ENCODE data around the gene TCF4. TPM values are rescaled to one million over a fixed set of nuclear protein-coding genes. Genes with fewer than 3 reads are reported as not detected.

Gene TCF4
- polyA plus RNA-seq, 1 experiment = 47.3 TPM

GRCh38 chr18:55336438-55337100 is 251.4 kb downstream of the TCF4 start:
- CTCF ChIA-PET = interaction anchor here (3.0 kb wide), 1 partner anchor 102 kb away, joined by 7 read pairs; no protein-coding TSS in a partner anchor
- no peaks in the 10 kb centered on the region for H3K9me3 ChIP-seq (ENCODE audit: control insufficient read depth, insufficient read depth, low read length)
- POLR2A ChIA-PET = no interaction called here
- no peak for TF ChIP-seq CTCF (IDR thresholded peaks at IDR 0.05; ENCODE audit: low read depth, low read length)
- no peak for DNase-seq (ENCODE audit: low read depth, low spot score)
- no peaks in the 10 kb centered on the region for H3K27me3 ChIP-seq (ENCODE audit: control insufficient read depth, insufficient read depth, low read length)
- H3K27ac ChIP-seq (ENCODE audit: low read depth, low read length) = no peak overlapping the region
- no peak overlapping the region for H3K4me3 ChIP-seq (ENCODE audit: low read depth, low read length)

GRCh38 chr18:55334875-55335274 is 253.1 kb downstream of the TCF4 start:
- no peak for DNase-seq (ENCODE audit: low read depth, low spot score)
- H3K27me3 ChIP-seq (ENCODE audit: control insufficient read depth, insufficient read depth, low read length) = no peaks in the 10 kb centered on the region
- H3K9me3 ChIP-seq (ENCODE audit: control insufficient read depth, insufficient read depth, low read length) = no peaks in the 10 kb centered on the region
- ChIA-PET POLR2A (no interaction called here), CTCF (interaction anchor here (0.6 to 3.0 kb wide), 6 partner anchors 9 to 243 kb away, joined by 3 to 7 read pairs (median 4); no protein-coding TSS in a partner anchor)
- H3K4me3 ChIP-seq (ENCODE audit: low read depth, low read length) = no peak overlapping the region
- no peak for TF ChIP-seq CTCF (IDR thresholded peaks at IDR 0.05; ENCODE audit: low read depth, low read length)
- H3K27ac ChIP-seq (ENCODE audit: low read depth, low read length) = no peak overlapping the region

- no peak for DNase-seq (ENCODE audit: low read depth, low spot score)
- CTCF ChIA-PET = interaction anchor here (1.0 to 1.8 kb wide), 2 partner anchors 12 to 96 kb away, joined by 3 to 10 read pairs; no protein-coding TSS in a partner anchor
- POLR2A ChIA-PET = no interaction called here
Observed at GRCh38 chr18:55331301-55331700, 256.7 kb downstream of the TCF4 start.

GRCh38 chr18:55328301-55328700 is 259.7 kb downstream of the TCF4 start:
- no peaks in the 10 kb centered on the region for H3K9me3 ChIP-seq (ENCODE audit: control insufficient read depth, insufficient read depth, low read length)
- CTCF ChIA-PET = no interaction called here
- POLR2A ChIA-PET = no interaction called here
- H3K4me3 ChIP-seq (ENCODE audit: low read depth, low read length) = no peak overlapping the region
- no peaks in the 10 kb centered on the region for H3K27me3 ChIP-seq (ENCODE audit: control insufficient read depth, insufficient read depth, low read length)
- no peak for DNase-seq (ENCODE audit: low read depth, low spot score)
- H3K27ac ChIP-seq (ENCODE audit: low read depth, low read length) = no peak overlapping the region
- TF ChIP-seq CTCF (IDR thresholded peaks at IDR 0.05; ENCODE audit: low read depth, low read length) = no peak

More at GRCh38 chr18:55331301-55331700, 256.7 kb downstream of the TCF4 start:
- H3K4me3 ChIP-seq (ENCODE audit: low read depth, low read length) = no peak overlapping the region
- H3K27me3 ChIP-seq (ENCODE audit: control insufficient read depth, insufficient read depth, low read length) = no peaks in the 10 kb centered on the region
- TF ChIP-seq CTCF (IDR thresholded peaks at IDR 0.05; ENCODE audit: low read depth, low read length) = no peak
- no peak overlapping the region for H3K27ac ChIP-seq (ENCODE audit: low read depth, low read length)
- H3K9me3 ChIP-seq (ENCODE audit: control insufficient read depth, insufficient read depth, low read length) = no peaks in the 10 kb centered on the region

- ChIA-PET CTCF (no interaction called here), POLR2A (no interaction called here)
- Histone ChIP-seq H3K4me3 (ENCODE audit: low read depth, low read length) (no peak overlapping the region), H3K27me3 (ENCODE audit: control insufficient read depth, insufficient read depth, low read length) (no peaks in the 10 kb centered on the region), H3K27ac (ENCODE audit: low read depth, low read length) (no peak overlapping the region), H3K9me3 (ENCODE audit: control insufficient read depth, insufficient read depth, low read length) (no peaks in the 10 kb centered on the region)
- TF ChIP-seq CTCF (IDR thresholded peaks at IDR 0.05; ENCODE audit: low read depth, low read length) = no peak
- DNase-seq (ENCODE audit: low read depth, low spot score) = no peak
Observed at GRCh38 chr18:55327454-55327853, 260.5 kb downstream of the TCF4 start.

Measured in AG04450 (cell line).